Tibial nerve (tissue), 4 donors: ENCODE results near the gene VCX2. TPM values are rescaled to one million over a fixed set of nuclear protein-coding genes. Genes with fewer than 3 reads are reported as not detected.
"Not testable (repeated sequence)": the region's sequence is repeated elsewhere in the genome, so short reads cannot be mapped to it uniquely, and the experiment has no call there.

Source experiments
- DNase-seq, 2 donors: peaks; one replicate each; pipeline ENCODE4 v3.0.0-alpha.2; 2019; ENCODE audit warnings: low spot score in 2 of 2
- H3K27ac ChIP-seq, 4 donors: fragments of 200-600 bp; sonication (generic) in 3 of 4; one replicate each; pipeline ENCODE4 v1.5.1; 2017 to 2019; ENCODE audit warnings: mild to moderate bottlenecking in 1 of 4
- H3K27me3 ChIP-seq, 2 donors: fragments of 200-600 bp; sonication (generic) in 1 of 2; one replicate each; pipeline versions ENCODE4 v1.5.1 to v1.6.0; 2017 to 2019
- H3K36me3 ChIP-seq, 3 donors: fragments of 200-600 bp; sonication (generic); one replicate each; pipeline ENCODE4 v1.5.1; 2018 to 2019
- H3K4me1 ChIP-seq, 4 donors: fragments of 200-600 bp; sonication (generic) in 3 of 4; one replicate each; pipeline ENCODE4 v1.5.1; 2017 to 2019
- H3K4me3 ChIP-seq, 4 donors: fragments of 200-600 bp; sonication (generic) in 3 of 4; one replicate each; pipeline ENCODE4 v1.5.1; 2017 to 2019; ENCODE audit warnings: mild to moderate bottlenecking in 1 of 4, moderate library complexity in 1 of 4
- H3K9me3 ChIP-seq, 4 donors: fragments of 200-600 bp; sonication (generic) in 3 of 4; one replicate each; pipeline ENCODE4 v1.5.1; 2017 to 2019
- EP300 ChIP-seq, 2 donors: sonication (generic); formaldehyde crosslinking; IDR thresholded peaks; one replicate each; pipeline ENCODE4 v1.6.1; 2017; ENCODE audit warnings: antibody characterized with exemption in 2 of 2, mild to moderate bottlenecking in 1 of 2
- POLR2A ChIP-seq, 2 donors: fragments of 450-650 bp; IDR thresholded peaks; one replicate each; pipeline ENCODE4 v1.6.1; 2017; ENCODE audit warnings: antibody characterized with exemption in 2 of 2, mild to moderate bottlenecking in 2 of 2, moderate library complexity in 2 of 2
- WGBS, 2 donors: methylation state at CpG; one replicate each; pipeline ENCODE4 v1.1.5; 2018; 5-methylcytosine and 5-hydroxymethylcytosine counted together
- total RNA-seq, 4 donors: library from RNA; depleted of rRNA; stranded (reverse); fragments of >200 nt; gene quantifications; one replicate each; pipeline ENCODE4 v1.1.0, GENCODE V29; 2016
- TF ChIP-seq, protein P1 (sequence below), 5 experiments: fragments of 200-600 bp in 3 of 5; fragments of 450-650 bp in 2 of 5; sonication (generic) in 3 of 5; IDR thresholded peaks; one replicate each; pipeline ENCODE4 v1.5.1; 2016 to 2019; ENCODE audit warnings: antibody characterized with exemption in 5 of 5, mild to moderate bottlenecking in 3 of 5, moderate library complexity in 2 of 5

The VCX2 gene
- total RNA-seq, 4 donors from 2014 or later, result not detected

DNA sequence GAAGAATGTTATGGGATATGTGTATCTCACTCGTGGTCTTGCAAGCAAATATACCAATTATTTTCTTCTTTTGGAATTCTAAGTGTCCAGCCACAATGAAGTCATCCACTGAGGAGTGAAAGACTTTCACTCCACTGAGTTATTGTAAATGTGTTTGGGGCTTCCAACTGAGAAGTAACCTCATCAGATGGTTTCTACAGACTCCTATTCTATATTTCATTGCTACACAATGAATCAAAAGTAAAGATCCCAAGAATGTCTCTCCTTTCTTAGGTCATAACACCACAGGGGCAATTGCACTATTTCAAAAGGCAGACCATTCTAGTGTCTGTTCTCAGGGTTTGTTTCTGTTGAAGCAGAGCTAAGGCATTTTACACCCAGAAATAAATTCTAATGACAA, 12.3 kb upstream of the VCX2 start:
- Histone ChIP-seq H3K4me3 (no peak overlapping the region), H3K36me3 (no peaks in the 10 kb centered on the region), H3K4me1 (no peaks in the 10 kb centered on the region), H3K27ac (no peak overlapping the region), H3K9me3 (no peaks in the 10 kb centered on the region), H3K27me3 (no peaks in the 10 kb centered on the region)
- no peak for TF ChIP-seq POLR2A (IDR thresholded peaks at IDR 0.05)
- TF ChIP-seq EP300 (IDR thresholded peaks at IDR 0.05), result no peak
- TF ChIP-seq, protein P1, sequence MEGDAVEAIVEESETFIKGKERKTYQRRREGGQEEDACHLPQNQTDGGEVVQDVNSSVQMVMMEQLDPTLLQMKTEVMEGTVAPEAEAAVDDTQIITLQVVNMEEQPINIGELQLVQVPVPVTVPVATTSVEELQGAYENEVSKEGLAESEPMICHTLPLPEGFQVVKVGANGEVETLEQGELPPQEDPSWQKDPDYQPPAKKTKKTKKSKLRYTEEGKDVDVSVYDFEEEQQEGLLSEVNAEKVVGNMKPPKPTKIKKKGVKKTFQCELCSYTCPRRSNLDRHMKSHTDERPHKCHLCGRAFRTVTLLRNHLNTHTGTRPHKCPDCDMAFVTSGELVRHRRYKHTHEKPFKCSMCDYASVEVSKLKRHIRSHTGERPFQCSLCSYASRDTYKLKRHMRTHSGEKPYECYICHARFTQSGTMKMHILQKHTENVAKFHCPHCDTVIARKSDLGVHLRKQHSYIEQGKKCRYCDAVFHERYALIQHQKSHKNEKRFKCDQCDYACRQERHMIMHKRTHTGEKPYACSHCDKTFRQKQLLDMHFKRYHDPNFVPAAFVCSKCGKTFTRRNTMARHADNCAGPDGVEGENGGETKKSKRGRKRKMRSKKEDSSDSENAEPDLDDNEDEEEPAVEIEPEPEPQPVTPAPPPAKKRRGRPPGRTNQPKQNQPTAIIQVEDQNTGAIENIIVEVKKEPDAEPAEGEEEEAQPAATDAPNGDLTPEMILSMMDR (IDR thresholded peaks at IDR 0.05), result no peak
- DNase-seq, result no peak
- 50% methylated on average over 1 of the region's 1 CpG for WGBS, 2 donors

DNA sequence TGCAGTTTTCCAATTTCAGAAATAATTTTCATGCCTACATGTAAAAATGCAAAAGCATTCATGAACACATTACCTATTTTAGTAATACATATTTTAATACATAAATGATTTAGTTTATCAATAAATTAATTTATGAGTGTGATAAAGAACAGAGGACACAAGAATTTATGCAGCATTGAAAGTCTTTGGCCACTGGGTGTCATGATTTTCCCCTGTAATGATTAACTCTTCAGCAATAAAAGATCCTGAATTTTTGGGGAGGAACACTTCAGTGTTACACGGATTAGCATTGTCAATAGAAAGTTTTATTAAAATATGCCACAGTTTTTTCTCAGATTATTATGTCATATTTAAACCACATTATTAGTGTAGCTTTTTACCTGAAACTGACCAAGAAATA, 8.6 kb upstream of the VCX2 start:
- Histone ChIP-seq H3K27ac (no peak overlapping the region), H3K9me3 (no peaks in the 10 kb centered on the region), H3K36me3 (no peaks in the 10 kb centered on the region), H3K27me3 (no peaks in the 10 kb centered on the region), H3K4me1 (no peaks in the 10 kb centered on the region), H3K4me3 (no peak overlapping the region)
- 17 to 28% methylated on average over 1 of the region's 1 CpG for WGBS, 2 donors
- TF ChIP-seq POLR2A (IDR thresholded peaks at IDR 0.05) (no peak), EP300 (IDR thresholded peaks at IDR 0.05) (no peak)
- TF ChIP-seq, protein P1 (IDR thresholded peaks at IDR 0.05), result no peak
- DNase-seq, result no peak

DNA sequence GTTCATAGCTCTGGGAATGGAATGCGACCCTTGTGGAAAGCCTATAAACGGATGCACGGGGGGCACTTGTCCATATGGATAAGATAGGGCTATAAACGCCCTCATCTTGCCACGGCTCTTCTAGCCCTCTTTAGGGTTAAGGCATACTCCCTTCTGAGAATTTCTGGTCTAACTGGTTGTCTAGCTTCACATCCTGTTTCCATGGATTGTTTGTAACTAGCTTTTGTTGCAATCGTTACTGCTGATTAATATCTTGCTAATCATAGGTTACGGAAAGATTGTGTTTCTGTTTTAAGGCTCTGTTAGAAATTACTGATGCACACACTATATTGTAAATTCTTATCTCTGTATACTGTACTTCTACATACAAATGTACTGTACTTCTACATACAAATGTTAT, 17.1 kb downstream of the VCX2 start:
- H3K4me3 ChIP-seq, H3K4me1 ChIP-seq, DNase-seq, H3K27ac ChIP-seq, H3K27me3 ChIP-seq, H3K9me3 ChIP-seq, H3K36me3 ChIP-seq: not testable (repeated sequence)
- WGBS, 2 donors, result 54 to 74% methylated on average over 7 of the region's 7 CpGs

DNA sequence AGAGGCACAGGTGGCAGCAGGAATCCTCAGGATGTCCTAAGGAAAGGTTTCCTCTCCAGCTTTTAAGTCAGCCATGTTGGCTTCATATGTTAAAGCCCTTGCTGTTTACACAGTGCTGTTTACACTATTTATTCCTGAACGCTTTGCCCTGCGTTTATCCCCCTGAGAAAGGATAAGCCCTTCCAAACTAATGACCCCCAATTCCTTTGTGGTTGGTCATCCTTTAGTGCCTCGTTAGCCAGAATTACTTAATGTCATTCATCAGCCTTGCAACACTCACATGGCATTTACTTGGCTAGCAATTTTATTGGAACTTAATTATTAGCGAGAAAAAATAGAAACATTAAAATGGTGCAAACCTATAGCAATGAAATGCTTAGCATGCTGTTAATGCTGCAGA, 23.8 kb downstream of the VCX2 start:
- no peak overlapping the region for H3K27ac ChIP-seq
- DNase-seq, result no peak
- no peaks in the 10 kb centered on the region for H3K9me3 ChIP-seq
- WGBS, 2 donors, result 38 to 49% methylated on average over 4 of the region's 4 CpGs
- no peaks in the 10 kb centered on the region for H3K27me3 ChIP-seq
- TF ChIP-seq EP300 (IDR thresholded peaks at IDR 0.05), result no peak
- TF ChIP-seq POLR2A (IDR thresholded peaks at IDR 0.05), result no peak
- H3K4me1 ChIP-seq, result no peaks in the 10 kb centered on the region
- no peaks in the 10 kb centered on the region for H3K36me3 ChIP-seq
- no peak overlapping the region for H3K4me3 ChIP-seq

DNA sequence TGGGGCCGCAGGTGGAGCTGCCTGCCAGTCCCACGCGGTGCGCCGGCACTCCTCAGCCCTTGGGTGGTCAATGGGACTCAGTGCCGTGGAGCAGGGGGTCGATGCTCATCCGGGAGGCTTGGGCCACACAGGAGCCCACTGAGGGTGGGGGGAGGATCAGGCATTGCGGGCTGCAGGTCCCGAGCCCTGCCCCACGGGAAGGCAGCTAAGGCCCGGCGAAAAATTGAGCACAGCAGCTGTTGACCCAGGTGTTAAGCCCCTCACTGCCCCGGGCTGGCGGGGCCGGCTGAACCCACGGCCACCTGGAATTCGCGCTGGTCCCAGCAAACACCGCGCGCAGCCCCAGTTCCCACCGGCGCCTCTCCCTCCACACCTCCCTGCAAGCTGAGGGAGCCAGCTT, 26.1 kb downstream of the VCX2 start:
- WGBS, 2 donors, result 98% methylated on average over 20 of the region's 24 CpGs; no CpG with 5 or more reads in 1 of the 2 donors
- Histone ChIP-seq H3K36me3 (no peaks in the 10 kb centered on the region), H3K27ac (no peak overlapping the region), H3K4me3 (no peak overlapping the region), H3K27me3 (no peaks in the 10 kb centered on the region), H3K4me1 (no peaks in the 10 kb centered on the region), H3K9me3 (no peaks in the 10 kb centered on the region)
- DNase-seq, result no peak
- TF ChIP-seq POLR2A (IDR thresholded peaks at IDR 0.05) (no peak), EP300 (IDR thresholded peaks at IDR 0.05) (no peak)
- TF ChIP-seq, protein P1 (IDR thresholded peaks at IDR 0.05), result no peak

DNA sequence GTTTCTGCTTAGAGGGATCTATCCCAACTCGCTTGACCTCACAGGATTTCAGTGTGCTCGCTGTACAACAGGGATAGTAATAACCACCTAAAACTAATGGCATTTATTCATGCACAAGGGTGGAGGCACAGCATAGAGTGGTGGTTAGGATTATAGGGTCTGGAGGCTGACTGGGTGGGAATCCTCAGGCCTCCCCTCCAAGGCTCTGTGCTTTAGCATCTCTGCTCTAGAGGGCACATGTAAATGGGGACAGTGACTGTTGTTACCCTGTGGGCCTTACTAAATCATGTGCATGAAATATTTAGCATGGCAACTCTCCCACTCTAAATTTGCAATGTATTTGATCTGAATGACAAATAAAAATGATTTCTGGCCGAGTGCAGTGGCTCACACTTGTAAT, 29.2 kb downstream of the VCX2 start:
- H3K4me3 ChIP-seq, result no peak overlapping the region
- H3K4me1 ChIP-seq, result no peaks in the 10 kb centered on the region
- no peak for DNase-seq
- no peaks in the 10 kb centered on the region for H3K36me3 ChIP-seq
- WGBS, 2 donors, result 75 to 98% methylated on average over 3 of the region's 3 CpGs
- no peak overlapping the region for H3K27ac ChIP-seq
- TF ChIP-seq, protein P1 (IDR thresholded peaks at IDR 0.05), result no peak
- TF ChIP-seq POLR2A (IDR thresholded peaks at IDR 0.05) (no peak), EP300 (IDR thresholded peaks at IDR 0.05) (no peak)
- no peaks in the 10 kb centered on the region for H3K9me3 ChIP-seq
- no peaks in the 10 kb centered on the region for H3K27me3 ChIP-seq
